Left colon (tissue), 2 donors: ENCODE measurements around the gene SORBS1. TPM values are rescaled to one million over a fixed set of nuclear protein-coding genes. Genes with fewer than 3 reads are reported as not detected.

Experiments
- ATAC-seq: fragments of 200-7000 bp; cut with Tn5 transposase; one replicate; pipeline ENCODE4 v1.9.1; 2020; ENCODE audit warnings: mild to moderate bottlenecking, moderate library complexity
- DNase-seq, 2 donors: peaks; one replicate each; pipeline ENCODE4 v3.0.0-alpha.2; 2020
- intact Hi-C, 2 donors: fragments of 100-400 bp; cut with DNase I in 1 of 2; cut with micrococcal nuclease in 1 of 2; formaldehyde crosslinking; loops; one replicate each; pipeline versions ENCODE4 v1.11.2 to v1.14.0; 2022; cut with DNase I, micrococcal nuclease
- total RNA-seq, 2 donors: library from RNA; stranded (reverse); fragmentation: NEBNext Ultra II Directional; extraction: Animal tissue kit (Norgen Biotek cat#: 25700); gene quantifications; one replicate each; pipeline ENCODE4 v1.2.1, GENCODE V29; 2021
- donor health status: DM: no; HTN: no; CAD: no.
- donor health status: DM: yes; HTN: yes; CAD: no.

SORBS1 gene
- total RNA-seq, 2 donors from 2014 or later: 20.6 to 120 TPM

GRCh38 chr10:95525033-95525418 lies 36.1 kb downstream of the SORBS1 start:
- DNase-seq (no peak), ATAC-seq (no peak)
- intact Hi-C loops: no loop called here

GRCh38 chr10:95524358-95525032 lies 36.7 kb downstream of the SORBS1 start:
- DNase-seq (no peak), ATAC-seq (peak; percentile 74)
- intact Hi-C loops: no loop called here

GRCh38 chr10:95522117-95522516 lies 39.1 kb downstream of the SORBS1 start:
- intact Hi-C loops: no loop called here
- no peak for ATAC-seq
- DNase-seq: no peak

GRCh38 chr10:95520617-95521016 lies 40.6 kb downstream of the SORBS1 start:
- intact Hi-C loops: no loop called here
- ATAC-seq: no peak

GRCh38 chr10:95518455-95519452 lies 42.4 kb downstream of the SORBS1 start:
- intact Hi-C loops: no loop called here
- peak; percentile 19 for ATAC-seq
- DNase-seq: no peak

More at GRCh38 chr10:95520617-95521016, 40.6 kb downstream of the SORBS1 start:
- no peak for DNase-seq

GRCh38 chr10:95517536-95518454 lies 43.4 kb downstream of the SORBS1 start:
- intact Hi-C loops: no loop called here
- peak; percentile 25 to 72 for DNase-seq
- ATAC-seq: peak; percentile 76

- DNase-seq (no peak), ATAC-seq (no peak)
- intact Hi-C loops: no loop called here
Measured at GRCh38 chr10:95516774-95517373, 44.3 kb downstream of the SORBS1 start.

GRCh38 chr10:95513941-95514392 lies 47.2 kb downstream of the SORBS1 start:
- intact Hi-C loops: no loop called here
- ATAC-seq (peak; percentile 55), DNase-seq (peak in 1 of 2 donors; percentile 58)

GRCh38 chr10:95513008-95513589 lies 48.1 kb downstream of the SORBS1 start:
- DNase-seq (peak; percentile 53 to 78), ATAC-seq (peak; percentile 78)
- intact Hi-C loops: no loop called here

GRCh38 chr10:95511314-95511713 lies 49.9 kb downstream of the SORBS1 start:
- intact Hi-C loops: no loop called here
- no peak for ATAC-seq
- DNase-seq: no peak

GRCh38 chr10:95509251-95509650 lies 51.9 kb downstream of the SORBS1 start:
- no peak for ATAC-seq
- intact Hi-C loops: no loop called here
- no peak for DNase-seq

- intact Hi-C loops: no loop called here
- ATAC-seq (peak; percentile 52), DNase-seq (no peak)
Measured at GRCh38 chr10:95508730-95509129, 52.4 kb downstream of the SORBS1 start.

- ATAC-seq: no peak
- no peak for DNase-seq
- intact Hi-C loops: no loop called here
Measured at GRCh38 chr10:95506056-95506737, 55.0 kb downstream of the SORBS1 start.

- intact Hi-C loops: no loop called here
- DNase-seq (no peak), ATAC-seq (no peak)
Measured at GRCh38 chr10:95505641-95506040, 55.5 kb downstream of the SORBS1 start.

- no peak for DNase-seq
- no peak for ATAC-seq
- intact Hi-C loops: no loop called here
Measured at GRCh38 chr10:95505084-95505610, 56.0 kb downstream of the SORBS1 start.

GRCh38 chr10:95504246-95504691 lies 56.9 kb downstream of the SORBS1 start:
- ATAC-seq: no peak
- DNase-seq: no peak
- intact Hi-C loops: no loop called here

- DNase-seq: no peak
- no peak for ATAC-seq
- intact Hi-C loops: no loop called here
Measured at GRCh38 chr10:95503526-95503925, 57.6 kb downstream of the SORBS1 start.
